K562 (cell line): Measurements from ENCODE around the gene AKAP7. TPM values are rescaled to one million over a fixed set of nuclear protein-coding genes. Genes with fewer than 3 reads are reported as not detected.

Source experiments
- ATAC-seq: fragments of 200-7000 bp; cut with Tn5 transposase; 3 replicates; pipeline ENCODE4 v1.9.1; 2020; ENCODE audit warnings: moderate library complexity
- BruUV-seq: library from RNA; stranded (reverse); fragments of 400-500 nt; replicated peaks from 2 replicates; lab custom pipeline; 2021; lab: Mats Ljungman, UMichigan
- CTCF ChIA-PET: fragments of 300-600 bp; formaldehyde crosslinking; extraction: SDS; loops from one replicate; lab custom pipeline; 2021; ENCODE audit warnings: low intra/inter-chr PET ratio; lab: Yijun Ruan, JAX
- POLR2A ChIA-PET: fragments of 300-600, 350-650 bp; sonication (Branson Sonifier 250); formaldehyde crosslinking; extraction: SDS; loops from one replicate; lab custom pipeline; 2021; ENCODE audit warnings: antibody characterized with exemption, inconsistent platforms; lab: Yijun Ruan, JAX
- DNase-seq, 4 experiments: peaks; one replicate each; pipeline versions ENCODE4 v3.0.0 to v3.0.0-alpha.2; 2011 to 2018; ENCODE audit warnings: low spot score in 3 of 4, mixed read lengths in 3 of 4; ENCODE audit errors: extremely low read depth in 1 of 4
- FAIRE-seq: peaks from 2 replicates; lab custom pipeline; 2011; peaks lifted over from hg19 to GRCh38; lab: Jason Lieb, UNC
- H2AFZ ChIP-seq: 2 replicates; pipeline ENCODE4 v1.6.0; 2011; ENCODE audit warnings: low read depth, low read length, control low read depth, inconsistent platforms
- H3K27ac ChIP-seq: fragments of 200-600 bp; 3 replicates; pipeline ENCODE4 v1.8.0; 2011; ENCODE audit warnings: low read depth, mild to moderate bottlenecking, control low read depth, inconsistent platforms, low read length, moderate library complexity, mixed read lengths; ENCODE audit errors: extremely low read depth
- H3K27me3 ChIP-seq, 2 experiments: fragments of 300-600 bp in 1 of 2; 2 replicates in 1 of 2; 3 replicates in 1 of 2; pipeline versions ENCODE4 v1.6.0 to v1.8.0; 2011; ENCODE audit warnings: inconsistent platforms in 2 of 2, low read length in 2 of 2, mild to moderate bottlenecking in 1 of 2, mixed read lengths in 1 of 2, moderate library complexity in 1 of 2; ENCODE audit not compliant: control insufficient read depth in 2 of 2, insufficient read depth in 2 of 2
- H3K36me3 ChIP-seq: fragments of 300-600 bp; 3 replicates; pipeline ENCODE4 v1.8.0; 2011; ENCODE audit warnings: mild to moderate bottlenecking, low read length, inconsistent platforms; ENCODE audit not compliant: control insufficient read depth, insufficient read depth
- H3K4me1 ChIP-seq, 2 experiments: fragments of 200-600 bp in 1 of 2; replicated peaks in 1 of 2; 2 replicates in 1 of 2; 3 replicates in 1 of 2; pipeline versions ENCODE4 v1.5.1 to v1.8.0; 2011; ENCODE audit warnings: inconsistent platforms in 2 of 2, low read length in 2 of 2, mild to moderate bottlenecking in 1 of 2, mixed read lengths in 1 of 2, moderate library complexity in 1 of 2; ENCODE audit not compliant: control insufficient read depth in 2 of 2, insufficient read depth in 2 of 2
- H3K4me2 ChIP-seq: 2 replicates; pipeline ENCODE4 v1.6.1; 2011; ENCODE audit warnings: low read length, control low read depth, inconsistent platforms, mixed read lengths; ENCODE audit not compliant: insufficient read depth
- H3K4me3 ChIP-seq: fragments of 200-600 bp; sonication (generic), shearing (Covaris generic); 2 replicates; pipeline ENCODE4 v1.5.1; 2016; ENCODE audit warnings: control low read depth, inconsistent platforms
- H3K79me2 ChIP-seq: fragments of 200-600 bp; 3 replicates; pipeline ENCODE4 v1.8.0; 2011; ENCODE audit warnings: low read length, inconsistent platforms; ENCODE audit not compliant: control insufficient read depth, insufficient read depth
- H3K9ac ChIP-seq, 2 experiments: 2 replicates each; pipeline versions ENCODE4 v1.6.0 to v1.6.1; 2011; ENCODE audit warnings: low read depth in 2 of 2, low read length in 2 of 2, control low read depth in 1 of 2, inconsistent platforms in 1 of 2, mild to moderate bottlenecking in 1 of 2, mixed read lengths in 1 of 2; ENCODE audit not compliant: insufficient read depth in 1 of 2
- H3K9me1 ChIP-seq: one replicate; pipeline ENCODE4 v1.6.0; 2011; ENCODE audit warnings: inconsistent platforms, mild to moderate bottlenecking, low read length, moderate library complexity; ENCODE audit not compliant: control insufficient read depth, insufficient read depth
- H3K9me3 ChIP-seq: replicated peaks from 2 replicates; pipeline ENCODE4 v1.5.1; 2011; ENCODE audit warnings: low read depth, low read length, inconsistent platforms; ENCODE audit not compliant: control insufficient read depth, insufficient read depth
- H4K20me1 ChIP-seq: replicated peaks from 2 replicates; pipeline ENCODE4 v1.6.1; 2011; ENCODE audit warnings: low read length, inconsistent platforms, mixed read lengths; ENCODE audit not compliant: control insufficient read depth, insufficient read depth
- BMI1 ChIP-seq: fragments of 150-350 bp; IDR thresholded peaks from 2 replicates; pipeline ENCODE4 v1.6.1; 2014; ENCODE audit warnings: low read length
- BRD4 ChIP-seq: fragments of 200-600 bp; sonication (generic); IDR thresholded peaks from 2 replicates; pipeline ENCODE4 v1.6.1; 2017; ENCODE audit warnings: inconsistent platforms
- CBX1 ChIP-seq: sonication (generic); IDR thresholded peaks from 2 replicates; pipeline ENCODE4 v1.6.1; 2016; ENCODE audit warnings: antibody characterized with exemption, low read depth, mild to moderate bottlenecking
- GTF3C2 ChIP-seq: IDR thresholded peaks from 3 replicates; pipeline ENCODE4 v1.6.1; 2011; ENCODE audit warnings: borderline replicate concordance, mild to moderate bottlenecking, moderate library complexity; ENCODE audit not compliant: insufficient read length; ENCODE audit errors: extremely low read depth
- KAT7 ChIP-seq: sonication (generic); formaldehyde crosslinking; IDR thresholded peaks from 2 replicates; pipeline ENCODE4 v1.8.0; 2022; ENCODE audit warnings: missing genetic modification reagents, mild to moderate bottlenecking, borderline replicate concordance
- NCOA4 ChIP-seq: fragments of 450-650 bp; IDR thresholded peaks from 2 replicates; pipeline ENCODE4 v1.6.1; 2018; ENCODE audit warnings: mild to moderate bottlenecking; ENCODE audit not compliant: partially characterized antibody
- NR3C1 ChIP-seq: sonication (generic); formaldehyde crosslinking; IDR thresholded peaks from 2 replicates; pipeline ENCODE4 v1.8.1; 2022; ENCODE audit warnings: missing genetic modification reagents
- PPARD ChIP-seq: fragments of 250-450 bp; sonication (Bioruptor Pico); IDR thresholded peaks from 2 replicates; pipeline ENCODE4 v1.8.0; 2022; ENCODE audit warnings: inconsistent platforms, mild to moderate bottlenecking, moderate library complexity
- RBM25 ChIP-seq: fragments of 200-400 bp; formaldehyde crosslinking; IDR thresholded peaks from 2 replicates; pipeline ENCODE4 v1.6.1; 2018; ENCODE audit warnings: low read length, low read depth, moderate library complexity; ENCODE audit not compliant: severe bottlenecking
- XRCC5 ChIP-seq: fragments of 200-400 bp; formaldehyde crosslinking; IDR thresholded peaks from 2 replicates; pipeline ENCODE4 v1.6.1; 2017; ENCODE audit warnings: low read depth, mild to moderate bottlenecking, low read length
- ZFP30 ChIP-seq: fragments of 250-450 bp; sonication (Bioruptor Pico); IDR thresholded peaks from 2 replicates; pipeline ENCODE4 v1.8.0; 2022; ENCODE audit warnings: moderate library complexity, mild to moderate bottlenecking, inconsistent platforms, borderline replicate concordance
- ZFP36 ChIP-seq: fragments of 150-350 bp; IDR thresholded peaks from 2 replicates; pipeline ENCODE4 v1.6.1; 2018; ENCODE audit warnings: low read length, low read depth; ENCODE audit not compliant: partially characterized antibody
- ZNF707 ChIP-seq: fragments of 250-450 bp; sonication (Bioruptor Pico); conservative IDR thresholded peaks from 2 replicates; pipeline ENCODE4 v1.8.0; 2022; ENCODE audit warnings: inconsistent platforms, mild to moderate bottlenecking, moderate library complexity
- ZSCAN29 ChIP-seq: fragments of 450-650 bp; IDR thresholded peaks from 2 replicates; pipeline ENCODE4 v1.6.1; 2017
- WGBS: fragments of 100-300 bp; shearing (Covaris generic); methylation state at CpG from one replicate; pipeline ENCODE4 v1.1.6; 2016; ENCODE audit warnings: low coverage, mixed read lengths; ENCODE audit not compliant: insufficient coverage; ENCODE audit errors: missing lambda C conversion rate; 5-methylcytosine and 5-hydroxymethylcytosine counted together
- in situ Hi-C: fragments of 300-500 bp; cut with MboI; formaldehyde crosslinking; loops from 4 replicates; pipeline ENCODE4 v1.15.0; 2018; ENCODE audit warnings: inconsistent platforms, mixed read lengths
- intact Hi-C: fragments of 100-400 bp; cut with micrococcal nuclease; formaldehyde crosslinking; loops from 2 replicates; pipeline ENCODE4 v1.14.2; 2022
- polyA plus RNA-seq, 8 experiments: library from polyadenylated mRNA; depleted of rRNA in 4 of 8; stranded (reverse) in 5 of 8; unstranded in 3 of 8; fragments of >200 nt; fragmentation: Nextera tagmentation in 2 of 8; fragmentation: Illumina TruSeq in 1 of 8; extraction: Ambion mirVana in 2 of 8; extraction: Trizol in 1 of 8; gene quantifications; 2 replicates each; pipeline versions ENCODE4 v1.2.1 to v1.2.3, GENCODE V29; 2011 to 2014; ENCODE audit warnings: inconsistent platforms in 1 of 8, missing spikeins in 1 of 8
- total RNA-seq, 7 experiments: library from RNA; depleted of rRNA in 6 of 7; stranded (reverse); fragments of >200 nt in 6 of 7; fragmentation: Illumina TruSeq in 2 of 7; extraction: Trizol in 2 of 7; gene quantifications; 2 replicates each; pipeline versions ENCODE4 v1.2.1 to v1.2.3, GENCODE V29; 2011 to 2021; ENCODE audit warnings: low replicate concordance in 1 of 7
- TF ChIP-seq, protein P1 (sequence below), 2 experiments: fragments of 450-650 bp; IDR thresholded peaks; 2 replicates each; pipeline ENCODE4 v1.6.1; 2016
- TF ChIP-seq, protein P2 (sequence below): IDR thresholded peaks from 3 replicates; pipeline ENCODE4 v1.6.1; 2011; ENCODE audit warnings: borderline replicate concordance, mild to moderate bottlenecking; ENCODE audit not compliant: insufficient read length, insufficient read depth
- TF ChIP-seq, protein P3 (sequence below): fragments of 200-400 bp; formaldehyde crosslinking; IDR thresholded peaks from 2 replicates; pipeline ENCODE4 v1.6.1; 2017; ENCODE audit warnings: mild to moderate bottlenecking, low read depth, low read length, moderate library complexity

AKAP7 gene
- total and polyA plus RNA-seq, 9 of the 15 experiments (the other 6 are each of a cell fraction or from before 2014, with no cell fraction given): 0.82 to 2.6 (median 1.6) TPM

DNA sequence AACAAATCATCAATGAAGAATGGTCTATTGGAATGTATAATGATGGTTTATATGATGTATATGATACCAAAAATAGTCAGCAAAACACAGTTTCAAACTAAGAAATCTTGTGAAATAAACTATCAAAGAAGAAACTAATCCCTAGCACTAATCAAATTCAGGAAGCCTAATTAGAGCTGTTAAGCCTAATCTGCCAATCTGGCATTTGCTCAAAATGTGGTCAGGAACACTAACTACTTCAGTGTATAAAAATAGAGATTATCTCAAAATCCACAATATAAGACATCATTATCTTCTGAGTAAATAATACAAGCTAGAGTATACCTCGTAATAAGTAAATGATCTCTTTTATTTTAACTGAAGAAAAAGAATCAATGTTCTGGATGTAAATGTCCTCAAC lies 12.8 kb upstream of the AKAP7 start:
- Histone ChIP-seq H3K9me1 (no peaks in the 10 kb centered on the region), H3K9me3 (no peaks in the 10 kb centered on the region), H3K4me1 (no peaks in the 10 kb centered on the region), H3K79me2 (no peaks in the 10 kb centered on the region), H3K36me3 (no peaks in the 10 kb centered on the region), H3K9ac (no peak overlapping the region), H3K27me3 (no peaks in the 10 kb centered on the region), H2AFZ (no peak overlapping the region), H3K4me2 (no peak overlapping the region), H4K20me1 (no peaks in the 10 kb centered on the region), H3K27ac (no peak overlapping the region), H3K4me3 (no peak overlapping the region)
- ChIA-PET POLR2A (no interaction called here), CTCF (no interaction called here)
- no peak for DNase-seq
- no peak for FAIRE-seq
- in situ Hi-C loops (no loop called here), intact Hi-C loops (no loop called here)
- 17% methylated on average over 1 of the region's 1 CpG for WGBS
- BruUV-seq: no TSS peak
- ATAC-seq: no peak
- TF ChIP-seq BRD4: no peak
- TF ChIP-seq, protein P1, sequence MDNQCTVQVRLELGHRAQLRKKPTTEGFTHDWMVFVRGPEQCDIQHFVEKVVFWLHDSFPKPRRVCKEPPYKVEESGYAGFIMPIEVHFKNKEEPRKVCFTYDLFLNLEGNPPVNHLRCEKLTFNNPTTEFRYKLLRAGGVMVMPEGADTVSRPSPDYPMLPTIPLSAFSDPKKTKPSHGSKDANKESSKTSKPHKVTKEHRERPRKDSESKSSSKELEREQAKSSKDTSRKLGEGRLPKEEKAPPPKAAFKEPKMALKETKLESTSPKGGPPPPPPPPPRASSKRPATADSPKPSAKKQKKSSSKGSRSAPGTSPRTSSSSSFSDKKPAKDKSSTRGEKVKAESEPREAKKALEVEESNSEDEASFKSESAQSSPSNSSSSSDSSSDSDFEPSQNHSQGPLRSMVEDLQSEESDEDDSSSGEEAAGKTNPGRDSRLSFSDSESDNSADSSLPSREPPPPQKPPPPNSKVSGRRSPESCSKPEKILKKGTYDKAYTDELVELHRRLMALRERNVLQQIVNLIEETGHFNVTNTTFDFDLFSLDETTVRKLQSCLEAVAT (IDR thresholded peaks at IDR 0.05): no peak
- no peak for TF ChIP-seq XRCC5
- TF ChIP-seq KAT7: no peak
- TF ChIP-seq, protein P2, sequence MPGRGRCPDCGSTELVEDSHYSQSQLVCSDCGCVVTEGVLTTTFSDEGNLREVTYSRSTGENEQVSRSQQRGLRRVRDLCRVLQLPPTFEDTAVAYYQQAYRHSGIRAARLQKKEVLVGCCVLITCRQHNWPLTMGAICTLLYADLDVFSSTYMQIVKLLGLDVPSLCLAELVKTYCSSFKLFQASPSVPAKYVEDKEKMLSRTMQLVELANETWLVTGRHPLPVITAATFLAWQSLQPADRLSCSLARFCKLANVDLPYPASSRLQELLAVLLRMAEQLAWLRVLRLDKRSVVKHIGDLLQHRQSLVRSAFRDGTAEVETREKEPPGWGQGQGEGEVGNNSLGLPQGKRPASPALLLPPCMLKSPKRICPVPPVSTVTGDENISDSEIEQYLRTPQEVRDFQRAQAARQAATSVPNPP: no peak
- no peak for TF ChIP-seq ZFP36
- TF ChIP-seq NR3C1: no peak
- TF ChIP-seq NCOA4: no peak
- TF ChIP-seq ZNF707 (CRISPR knock-in tag): no peak
- TF ChIP-seq, protein P3, sequence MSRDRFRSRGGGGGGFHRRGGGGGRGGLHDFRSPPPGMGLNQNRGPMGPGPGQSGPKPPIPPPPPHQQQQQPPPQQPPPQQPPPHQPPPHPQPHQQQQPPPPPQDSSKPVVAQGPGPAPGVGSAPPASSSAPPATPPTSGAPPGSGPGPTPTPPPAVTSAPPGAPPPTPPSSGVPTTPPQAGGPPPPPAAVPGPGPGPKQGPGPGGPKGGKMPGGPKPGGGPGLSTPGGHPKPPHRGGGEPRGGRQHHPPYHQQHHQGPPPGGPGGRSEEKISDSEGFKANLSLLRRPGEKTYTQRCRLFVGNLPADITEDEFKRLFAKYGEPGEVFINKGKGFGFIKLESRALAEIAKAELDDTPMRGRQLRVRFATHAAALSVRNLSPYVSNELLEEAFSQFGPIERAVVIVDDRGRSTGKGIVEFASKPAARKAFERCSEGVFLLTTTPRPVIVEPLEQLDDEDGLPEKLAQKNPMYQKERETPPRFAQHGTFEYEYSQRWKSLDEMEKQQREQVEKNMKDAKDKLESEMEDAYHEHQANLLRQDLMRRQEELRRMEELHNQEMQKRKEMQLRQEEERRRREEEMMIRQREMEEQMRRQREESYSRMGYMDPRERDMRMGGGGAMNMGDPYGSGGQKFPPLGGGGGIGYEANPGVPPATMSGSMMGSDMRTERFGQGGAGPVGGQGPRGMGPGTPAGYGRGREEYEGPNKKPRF: no peak
- TF ChIP-seq CBX1: no peak
- TF ChIP-seq RBM25: no peak
- no peak for TF ChIP-seq PPARD (CRISPR knock-in tag)
- TF ChIP-seq ZSCAN29: no peak
- no peak for TF ChIP-seq GTF3C2
- no peak for TF ChIP-seq ZFP30 (CRISPR knock-in tag)
- no peak for TF ChIP-seq BMI1
